Endothelial cell of umbilical vein (primary cell): ENCODE results near the gene MATN1.

Experiments used
- EZH2 ChIP-seq: IDR thresholded peaks from 2 replicates; pipeline ENCODE4 v1.6.1; 2012; ENCODE audit warnings: borderline replicate concordance, low read depth, mild to moderate bottlenecking, moderate library complexity, low read length, inconsistent platforms; ENCODE audit not compliant: severe bottlenecking
- GATA2 ChIP-seq: IDR thresholded peaks from 2 replicates; pipeline ENCODE4 v1.7.0; 2011; ENCODE audit warnings: low read depth, mild to moderate bottlenecking, moderate library complexity, mixed read lengths, low read length; ENCODE audit not compliant: insufficient read length, insufficient read depth
- JUN ChIP-seq: IDR thresholded peaks from 2 replicates; pipeline ENCODE4 v1.6.1; 2011; ENCODE audit warnings: borderline replicate concordance, low read depth; ENCODE audit not compliant: insufficient read length, insufficient read depth
- POLR2A ChIP-seq: IDR thresholded peaks from 2 replicates; pipeline ENCODE4 v1.6.1; 2012; ENCODE audit warnings: low read depth, mild to moderate bottlenecking, control low read depth, low read length
- POLR2AphosphoS5 ChIP-seq: IDR thresholded peaks from 2 replicates; pipeline ENCODE4 v1.6.1; 2012; ENCODE audit warnings: low read depth, mild to moderate bottlenecking, control low read depth, low read length, moderate library complexity; ENCODE audit not compliant: insufficient read depth
- TF ChIP-seq, protein P1 (sequence below), 2 donors: IDR thresholded peaks; 1 replicate in 1 of 2; 2 replicates in 1 of 2; pipeline ENCODE4 v1.5.1; 2011; ENCODE audit warnings: low read length in 2 of 2, mild to moderate bottlenecking in 2 of 2, moderate library complexity in 2 of 2, control low read depth in 1 of 2, inconsistent platforms in 1 of 2, low read depth in 1 of 2; ENCODE audit not compliant: insufficient read depth in 1 of 2; ENCODE audit errors: extremely low read depth in 1 of 2

GRCh38 chr1:30742300-30742962 lies 19.0 kb upstream of the MATN1 start:
- TF ChIP-seq, protein P1, sequence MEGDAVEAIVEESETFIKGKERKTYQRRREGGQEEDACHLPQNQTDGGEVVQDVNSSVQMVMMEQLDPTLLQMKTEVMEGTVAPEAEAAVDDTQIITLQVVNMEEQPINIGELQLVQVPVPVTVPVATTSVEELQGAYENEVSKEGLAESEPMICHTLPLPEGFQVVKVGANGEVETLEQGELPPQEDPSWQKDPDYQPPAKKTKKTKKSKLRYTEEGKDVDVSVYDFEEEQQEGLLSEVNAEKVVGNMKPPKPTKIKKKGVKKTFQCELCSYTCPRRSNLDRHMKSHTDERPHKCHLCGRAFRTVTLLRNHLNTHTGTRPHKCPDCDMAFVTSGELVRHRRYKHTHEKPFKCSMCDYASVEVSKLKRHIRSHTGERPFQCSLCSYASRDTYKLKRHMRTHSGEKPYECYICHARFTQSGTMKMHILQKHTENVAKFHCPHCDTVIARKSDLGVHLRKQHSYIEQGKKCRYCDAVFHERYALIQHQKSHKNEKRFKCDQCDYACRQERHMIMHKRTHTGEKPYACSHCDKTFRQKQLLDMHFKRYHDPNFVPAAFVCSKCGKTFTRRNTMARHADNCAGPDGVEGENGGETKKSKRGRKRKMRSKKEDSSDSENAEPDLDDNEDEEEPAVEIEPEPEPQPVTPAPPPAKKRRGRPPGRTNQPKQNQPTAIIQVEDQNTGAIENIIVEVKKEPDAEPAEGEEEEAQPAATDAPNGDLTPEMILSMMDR (IDR thresholded peaks at IDR 0.05; ENCODE audit: extremely low read depth in 1 of 2, insufficient read depth in 1 of 2, low read depth in 1 of 2, low read length in 2 of 2), result no peak
- TF ChIP-seq POLR2A, result no peak
- no peak for TF ChIP-seq POLR2AphosphoS5
- TF ChIP-seq EZH2, result no peak
- no peak for TF ChIP-seq JUN
- TF ChIP-seq GATA2, result no peak
